ENCODE measurements around the gene TMEM89. TPM values are rescaled to one million over a fixed set of nuclear protein-coding genes. Genes with fewer than 3 reads are reported as not detected.

Gene TMEM89
- total RNA-seq (not detected), polyA plus RNA-seq (not detected), total RNA-seq (0 to 0.26 (median 0) reads per million in 6 experiments)

GRCh38 chr3:48621461-48621869 is at the start of gene TMEM89:
Gene TMEM89, minus strand, starts transcription at chr3:48621769. Its CDS starts 13 bp downstream, at chr3:48621756.
- Mint-ChIP-seq H3K9me3 (peaks cover 0 to 26% (median 0%) of the 10 kb centered on the region in 9 donors), H3K36me3 (peaks cover 0 to 8% (median 0%) of the 10 kb centered on the region in 3 donors), H3K4me3 (no peak within 1 kb of the TSS), H3K4me1 (peaks cover 5 to 15% (median 10%) of the 10 kb centered on the region in 4 donors), H3K27ac (peak within 1 kb of the TSS in 1 of 10 donors; percentile 81), H3K27me3 (no peaks in the 10 kb centered on the region)
- DNase-seq (no peak), ATAC-seq (no peak)
- POLR2A ChIA-PET = interaction anchor here (1.6 kb wide), 1 partner anchor 35 kb away, joined by 3 read pairs; no protein-coding TSS in a partner anchor

DNA sequence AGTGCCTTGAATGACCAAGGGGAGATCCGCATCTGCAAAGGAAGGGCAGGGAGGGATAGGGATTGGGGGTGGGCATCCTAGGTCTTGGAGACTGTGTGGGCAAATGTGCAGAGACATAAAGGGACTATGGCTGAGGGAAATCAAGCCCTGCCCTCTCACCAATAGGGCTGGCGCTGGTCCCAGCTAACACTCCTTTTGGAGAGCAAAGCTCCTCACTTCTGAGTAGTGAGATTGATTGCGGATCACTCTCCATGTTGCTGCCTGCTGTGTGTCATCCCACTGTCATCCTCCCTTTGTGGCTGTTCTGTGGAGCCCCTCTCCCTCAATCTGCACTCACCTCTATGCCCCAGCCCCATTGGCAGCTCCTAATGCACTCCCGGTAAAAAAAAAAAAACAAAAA is 43.4 kb upstream of the TMEM89 start:
- POLR2A ChIA-PET = no interaction called here
- peaks cover 2 to 22% (median 5%) of the 10 kb centered on the region in 5 donors for H3K27me3 Mint-ChIP-seq
- no peak for DNase-seq
- peaks cover 0 to 2% (median 0%) of the 10 kb centered on the region in 3 donors for H3K36me3 Mint-ChIP-seq
- H3K4me1 Mint-ChIP-seq = peaks cover 7 to 22% (median 21%) of the 10 kb centered on the region in 4 donors
- no peak overlapping the region for H3K27ac Mint-ChIP-seq
- H3K9me3 Mint-ChIP-seq = peaks cover 0 to 2% (median 0%) of the 10 kb centered on the region in 9 donors
- peak overlapping the region in 2 of 10 donors; percentile 37 to 52 for H3K4me3 Mint-ChIP-seq
- ATAC-seq = no peak

GRCh38 chr3:48664313-48664644 is 42.7 kb upstream of the TMEM89 start:
- H3K4me3 Mint-ChIP-seq = peak overlapping the region; percentile 48 to 80 (median 66)
- H3K4me1 Mint-ChIP-seq = peaks cover 7 to 22% (median 21%) of the 10 kb centered on the region in 4 donors
- peaks cover 0 to 2% (median 0%) of the 10 kb centered on the region in 9 donors for H3K9me3 Mint-ChIP-seq
- peaks cover 0 to 2% (median 0%) of the 10 kb centered on the region in 3 donors for H3K36me3 Mint-ChIP-seq
- peaks cover 2 to 26% (median 8%) of the 10 kb centered on the region in 5 donors for H3K27me3 Mint-ChIP-seq
- H3K27ac Mint-ChIP-seq = peak overlapping the region in 1 of 10 donors; percentile 14
- ATAC-seq = no peak
- POLR2A ChIA-PET = no interaction called here
- no peak for DNase-seq

GRCh38 chr3:48663489-48664312 is 42.1 kb upstream of the TMEM89 start:
- ATAC-seq = peak; percentile 76 to 84
- POLR2A ChIA-PET = no interaction called here
- Mint-ChIP-seq H3K4me1 (peaks cover 7 to 22% (median 21%) of the 10 kb centered on the region in 4 donors), H3K27ac (peak overlapping the region in 3 of 10 donors; percentile 6 to 24 (median 14)), H3K27me3 (peaks cover 2 to 28% (median 11%) of the 10 kb centered on the region in 5 donors), H3K9me3 (peaks cover 0 to 2% (median 0%) of the 10 kb centered on the region in 9 donors), H3K4me3 (peak overlapping the region; percentile 48 to 80 (median 66)), H3K36me3 (peaks cover 0 to 2% (median 0%) of the 10 kb centered on the region in 3 donors)
- peak; percentile 61 to 86 (median 66) for DNase-seq

- ATAC-seq (no peak), DNase-seq (peak in 2 of 10 donors; percentile 17 to 19)
- H3K4me1 Mint-ChIP-seq = peaks cover 7 to 22% (median 21%) of the 10 kb centered on the region in 4 donors
- H3K27me3 Mint-ChIP-seq = peaks cover 2 to 28% (median 11%) of the 10 kb centered on the region in 5 donors
- peaks cover 0 to 2% (median 0%) of the 10 kb centered on the region in 9 donors for H3K9me3 Mint-ChIP-seq
- H3K36me3 Mint-ChIP-seq = peaks cover 0 to 2% (median 0%) of the 10 kb centered on the region in 3 donors
- peak within 1 kb of the TSS in 3 of 10 donors; percentile 6 to 94 (median 14) for H3K27ac Mint-ChIP-seq
- peak within 1 kb of the TSS; percentile 56 to 80 (median 66) for H3K4me3 Mint-ChIP-seq
- POLR2A ChIA-PET = interaction anchor here (2.1 kb wide), 1 partner anchor 256 kb away, joined by 4 read pairs; the partner anchor contains the start of gene ARIH2
These were observed 41.4 kb upstream of the TMEM89 start, which contains the start of gene CELSR3 for GRCh38 chr3:48662753-48663488. Gene CELSR3, minus strand, starts transcription at chr3:48662886. Its CDS starts 252 bp downstream, at chr3:48662634.

DNA sequence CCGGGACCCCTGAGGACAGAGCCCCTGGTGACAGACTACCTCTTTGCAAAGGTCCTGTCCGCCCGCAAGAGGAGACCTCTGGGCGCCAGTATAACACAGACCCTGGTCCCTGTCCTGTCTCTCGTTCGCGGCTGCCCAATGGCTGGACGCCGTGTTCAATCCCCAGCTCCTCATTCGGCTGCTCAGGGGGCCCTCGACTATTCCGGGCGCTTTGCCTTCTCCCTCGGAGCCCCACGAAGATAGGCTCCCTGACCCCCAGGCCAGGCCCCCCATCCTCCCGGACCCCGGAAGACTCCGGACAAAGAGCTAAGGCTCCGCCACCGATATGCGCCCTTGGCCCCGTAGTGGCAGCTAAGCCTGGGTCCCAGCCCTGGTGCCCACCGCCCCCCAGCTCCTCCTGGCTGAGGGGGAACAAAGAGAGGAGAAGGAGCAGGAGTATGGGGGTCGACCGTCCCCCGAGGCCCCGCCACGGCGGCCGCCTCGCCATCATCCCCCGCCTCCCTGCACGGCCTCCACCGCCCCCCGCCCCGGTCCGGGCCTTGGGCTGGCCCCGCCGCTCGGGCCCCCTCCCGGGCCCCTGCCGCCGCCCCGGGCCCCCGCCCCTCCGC is 40.7 kb upstream of the TMEM89 start:
- POLR2A ChIA-PET = interaction anchor here (1.2 to 2.1 kb wide), 4 partner anchors 22 to 432 kb away, joined by 4 to 5 read pairs (median 4); partner anchors contain the start of genes ARIH2, QRICH1 and UQCRC1
- no peak for ATAC-seq

GRCh38 chr3:48661501-48662144 is 40.1 kb upstream of the TMEM89 start:
- Mint-ChIP-seq H3K4me3 (peak overlapping the region in 9 of 10 donors; percentile 38 to 79 (median 56)), H3K9me3 (peaks cover 0 to 2% (median 0%) of the 10 kb centered on the region in 9 donors), H3K4me1 (peaks cover 7 to 35% (median 27%) of the 10 kb centered on the region in 4 donors), H3K36me3 (peaks cover 0 to 2% (median 0%) of the 10 kb centered on the region in 3 donors), H3K27me3 (peaks cover 2 to 28% (median 11%) of the 10 kb centered on the region in 5 donors), H3K27ac (peak overlapping the region in 1 of 10 donors; percentile 62)
- DNase-seq (peak; percentile 53 to 87 (median 77)), ATAC-seq (peak; percentile 41 to 43)
- POLR2A ChIA-PET = interaction anchor here (1.2 to 2.1 kb wide), 4 partner anchors 22 to 432 kb away, joined by 4 to 5 read pairs (median 4); partner anchors contain the start of genes ARIH2, QRICH1 and UQCRC1

More for the DNA sequence above, 40.7 kb upstream of the TMEM89 start:
- Mint-ChIP-seq H3K27ac (peak overlapping the region in 1 of 10 donors; percentile 62), H3K4me1 (peaks cover 7 to 28% (median 24%) of the 10 kb centered on the region in 4 donors), H3K4me3 (peak overlapping the region in 5 of 10 donors; percentile 56 to 69 (median 61)), H3K27me3 (peaks cover 2 to 28% (median 11%) of the 10 kb centered on the region in 5 donors), H3K36me3 (peaks cover 0 to 2% (median 0%) of the 10 kb centered on the region in 3 donors), H3K9me3 (peaks cover 0 to 2% (median 0%) of the 10 kb centered on the region in 9 donors)
- DNase-seq = no peak

DNA sequence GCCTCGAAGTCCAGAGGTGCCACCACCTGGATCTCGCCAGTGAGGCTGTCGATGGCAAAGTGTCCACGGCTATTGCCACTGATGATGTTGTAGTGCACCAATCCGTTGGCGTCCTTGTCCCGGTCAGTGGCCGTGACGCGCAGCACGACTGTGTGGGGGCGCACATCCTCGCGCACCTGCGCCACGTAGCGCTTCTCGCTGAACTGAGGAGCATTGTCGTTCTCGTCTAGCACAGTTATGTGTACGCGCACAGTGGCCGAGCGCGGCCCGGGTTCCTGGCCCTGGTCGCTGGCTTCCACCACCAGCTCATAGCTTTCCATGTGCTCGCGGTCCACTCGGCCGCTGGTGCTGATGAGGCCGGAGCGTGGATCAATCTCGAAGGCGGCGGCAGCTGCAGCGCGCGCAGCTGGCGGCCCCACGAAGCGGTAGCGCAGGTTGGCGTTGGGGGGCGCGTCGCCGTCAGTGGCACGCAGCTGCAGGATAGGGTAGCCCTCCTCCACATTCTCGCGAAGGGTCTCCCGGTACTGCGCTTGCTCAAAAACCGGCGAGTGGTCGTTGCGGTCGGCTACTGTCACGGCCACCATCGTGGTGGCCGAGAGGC is 39.3 kb upstream of the TMEM89 start:
- Mint-ChIP-seq H3K4me1 (peaks cover 7 to 36% (median 27%) of the 10 kb centered on the region in 4 donors), H3K27ac (no peak overlapping the region), H3K4me3 (peak overlapping the region in 4 of 10 donors; percentile 18 to 55 (median 31)), H3K27me3 (peaks cover 2 to 28% (median 11%) of the 10 kb centered on the region in 5 donors), H3K9me3 (peaks cover 0 to 2% (median 0%) of the 10 kb centered on the region in 9 donors), H3K36me3 (peaks cover 0 to 2% (median 0%) of the 10 kb centered on the region in 3 donors)
- DNase-seq (no peak), ATAC-seq (no peak)
- POLR2A ChIA-PET = interaction anchor here (1.2 to 2.1 kb wide), 4 partner anchors 23 to 433 kb away, joined by 4 to 5 read pairs (median 4); partner anchors contain the start of genes ARIH2, QRICH1 and UQCRC1

GRCh38 chr3:48656841-48657281 is 35.3 kb upstream of the TMEM89 start:
- ATAC-seq (peak; percentile 10 to 27), DNase-seq (peak in 7 of 10 donors; percentile 34 to 71 (median 45))
- Mint-ChIP-seq H3K4me1 (peaks cover 1 to 34% (median 16%) of the 10 kb centered on the region in 4 donors), H3K27ac (peak overlapping the region in 8 of 10 donors; percentile 10 to 90 (median 62)), H3K27me3 (peaks cover 0 to 19% (median 3%) of the 10 kb centered on the region in 5 donors), H3K36me3 (peaks cover 0 to 11% (median 0%) of the 10 kb centered on the region in 3 donors), H3K9me3 (peaks cover 0 to 2% (median 0%) of the 10 kb centered on the region in 9 donors), H3K4me3 (peak overlapping the region; percentile 67 to 84 (median 80))
- POLR2A ChIA-PET = interaction anchor here (1.0 to 1.5 kb wide), 6 partner anchors 21 to 437 kb away, joined by 3 to 10 read pairs (median 4); partner anchors contain the start of genes QRICH1, SLC26A6, TMEM89 and UQCRC1

GRCh38 chr3:48656061-48656840 is 34.7 kb upstream of the TMEM89 start:
- Mint-ChIP-seq H3K9me3 (no peaks in the 10 kb centered on the region), H3K4me3 (peak overlapping the region; percentile 71 to 89 (median 80)), H3K4me1 (peaks cover 1 to 28% (median 13%) of the 10 kb centered on the region in 4 donors), H3K27me3 (peaks cover 0 to 16% (median 3%) of the 10 kb centered on the region in 5 donors), H3K36me3 (peaks cover 0 to 11% (median 0%) of the 10 kb centered on the region in 3 donors), H3K27ac (peak overlapping the region; percentile 8 to 93 (median 90))
- ATAC-seq (peak; percentile 82 to 87), DNase-seq (peak; percentile 77 to 93 (median 87))
- POLR2A ChIA-PET = interaction anchor here (1.0 to 1.5 kb wide), 6 partner anchors 21 to 438 kb away, joined by 3 to 10 read pairs (median 4); partner anchors contain the start of genes QRICH1, SLC26A6, TMEM89 and UQCRC1

Measured in naive thymus-derived CD8-positive, alpha-beta T cell (primary cell).